ENCODE measurements around the gene IFI44. TPM values are rescaled to one million over a fixed set of nuclear protein-coding genes. Genes with fewer than 3 reads are reported as not detected.

IFI44 gene
- polyA plus RNA-seq, 1 experiment, result 6.0 TPM

GRCh38 chr1:78663923-78664322 lies 14.3 kb downstream of the IFI44 start:
- Histone ChIP-seq H3K27ac (ENCODE audit: low read depth, low read length) (no peak overlapping the region), H3K27me3 (ENCODE audit: control insufficient read depth, insufficient read depth, low read length) (no peaks in the 10 kb centered on the region), H3K9me3 (ENCODE audit: control insufficient read depth, insufficient read depth, low read length) (no peaks in the 10 kb centered on the region), H3K4me3 (ENCODE audit: low read depth, low read length) (no peak overlapping the region)
- ChIA-PET POLR2A (no interaction called here), CTCF (interaction anchor here (3.6 kb wide), 1 partner anchor 12 kb away, joined by 20 read pairs; no protein-coding TSS in a partner anchor)
- no peak for TF ChIP-seq CTCF (IDR thresholded peaks at IDR 0.05; ENCODE audit: low read depth, low read length)
- DNase-seq (ENCODE audit: low read depth, low spot score), result no peak

GRCh38 chr1:78664763-78665162 lies 15.1 kb downstream of the IFI44 start:
- ChIA-PET POLR2A (no interaction called here), CTCF (interaction anchor here (3.6 kb wide), 1 partner anchor 11 kb away, joined by 20 read pairs; no protein-coding TSS in a partner anchor)
- H3K4me3 ChIP-seq (ENCODE audit: low read depth, low read length), result no peak overlapping the region
- H3K27me3 ChIP-seq (ENCODE audit: control insufficient read depth, insufficient read depth, low read length), result no peaks in the 10 kb centered on the region
- no peak for DNase-seq (ENCODE audit: low read depth, low spot score)
- TF ChIP-seq CTCF (IDR thresholded peaks at IDR 0.05; ENCODE audit: low read depth, low read length), result no peak
- no peaks in the 10 kb centered on the region for H3K9me3 ChIP-seq (ENCODE audit: control insufficient read depth, insufficient read depth, low read length)
- H3K27ac ChIP-seq (ENCODE audit: low read depth, low read length), result no peak overlapping the region

GRCh38 chr1:78665809-78666208 lies 16.2 kb downstream of the IFI44 start:
- H3K9me3 ChIP-seq (ENCODE audit: control insufficient read depth, insufficient read depth, low read length), result no peaks in the 10 kb centered on the region
- no peak overlapping the region for H3K27ac ChIP-seq (ENCODE audit: low read depth, low read length)
- H3K4me3 ChIP-seq (ENCODE audit: low read depth, low read length), result no peak overlapping the region
- no peaks in the 10 kb centered on the region for H3K27me3 ChIP-seq (ENCODE audit: control insufficient read depth, insufficient read depth, low read length)
- DNase-seq (ENCODE audit: low read depth, low spot score), result no peak
- POLR2A ChIA-PET, result no interaction called here
- TF ChIP-seq CTCF (IDR thresholded peaks at IDR 0.05; ENCODE audit: low read depth, low read length), result no peak
- CTCF ChIA-PET, result interaction anchor here (1.3 to 3.6 kb wide), 4 partner anchors 10 to 521 kb away, joined by 3 to 20 read pairs (median 4); no protein-coding TSS in a partner anchor

GRCh38 chr1:78667939-78668338 lies 18.3 kb downstream of the IFI44 start:
- Histone ChIP-seq H3K27ac (ENCODE audit: low read depth, low read length) (no peak overlapping the region), H3K9me3 (ENCODE audit: control insufficient read depth, insufficient read depth, low read length) (no peaks in the 10 kb centered on the region), H3K27me3 (ENCODE audit: control insufficient read depth, insufficient read depth, low read length) (no peaks in the 10 kb centered on the region), H3K4me3 (ENCODE audit: low read depth, low read length) (no peak overlapping the region)
- no peak for DNase-seq (ENCODE audit: low read depth, low spot score)
- ChIA-PET POLR2A (no interaction called here), CTCF (interaction anchor here (0.6 to 1.2 kb wide), 3 partner anchors 33 to 59 kb away, joined by 3 to 4 read pairs (median 3); no protein-coding TSS in a partner anchor)
- no peak for TF ChIP-seq CTCF (IDR thresholded peaks at IDR 0.05; ENCODE audit: low read depth, low read length)

GRCh38 chr1:78668427-78668826 lies 18.8 kb downstream of the IFI44 start:
- no peak for DNase-seq (ENCODE audit: low read depth, low spot score)
- Histone ChIP-seq H3K27ac (ENCODE audit: low read depth, low read length) (no peak overlapping the region), H3K27me3 (ENCODE audit: control insufficient read depth, insufficient read depth, low read length) (no peaks in the 10 kb centered on the region), H3K4me3 (ENCODE audit: low read depth, low read length) (no peak overlapping the region), H3K9me3 (ENCODE audit: control insufficient read depth, insufficient read depth, low read length) (no peaks in the 10 kb centered on the region)
- no peak for TF ChIP-seq CTCF (IDR thresholded peaks at IDR 0.05; ENCODE audit: low read depth, low read length)
- POLR2A ChIA-PET, result no interaction called here
- CTCF ChIA-PET, result no interaction called here

Measured in AG04450 (cell line).